ENCODE data around the gene BLID. TPM values are rescaled to one million over a fixed set of nuclear protein-coding genes. Genes with fewer than 3 reads are reported as not detected.

BLID gene
- total RNA-seq, 1 experiment from 2014 or later = 2.0 TPM

DNA sequence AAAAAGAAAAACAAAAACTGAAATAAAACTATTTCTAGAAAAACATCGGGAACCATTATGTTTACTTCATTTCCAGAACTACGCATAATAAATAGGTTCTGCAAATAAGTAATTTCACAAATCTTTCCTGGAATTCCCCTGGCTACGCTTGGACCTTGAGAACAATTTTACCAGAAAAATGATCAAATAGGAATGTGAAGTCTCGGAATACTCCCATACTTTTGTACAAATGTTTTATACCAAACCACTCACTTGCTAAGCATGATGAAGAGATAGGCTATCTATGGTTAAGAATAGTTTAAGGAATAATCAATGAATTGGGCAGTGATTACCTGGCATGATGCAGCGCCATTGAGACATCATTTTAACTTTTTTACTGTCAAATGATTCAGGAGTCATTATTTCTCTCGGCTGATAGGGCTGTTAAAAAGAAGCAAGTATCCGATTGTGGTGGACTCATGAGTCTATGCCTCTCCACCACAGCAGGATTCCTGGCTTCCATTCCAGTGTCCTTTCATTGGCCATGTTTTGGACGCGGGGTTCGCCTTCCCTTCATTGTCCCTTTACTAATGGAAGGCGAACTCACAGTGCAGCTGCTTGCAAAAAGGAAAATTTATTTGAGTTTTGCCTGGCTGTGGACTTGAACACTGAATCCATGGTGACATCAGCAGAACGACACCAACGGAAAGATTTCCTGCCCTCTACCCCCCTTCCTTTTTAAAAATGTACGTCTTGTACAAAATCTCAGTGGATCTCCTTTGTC, 39.9 kb upstream of the BLID start:
- DNase-seq = no peak
- Histone ChIP-seq H3K4me3 (no peak overlapping the region), H4K20me1 (ENCODE audit: insufficient read depth) (peaks cover 10% of the 10 kb centered on the region), H3K27me3 (ENCODE audit: insufficient read depth, low read depth) (no peaks in the 10 kb centered on the region), H3F3A (ENCODE audit: insufficient read depth, low read depth) (no peaks in the 10 kb centered on the region; the same call in 1 of the 2 replicates), H3K79me2 (ENCODE audit: low read depth) (peaks cover 58% of the 10 kb centered on the region), H2AFZ (no peak overlapping the region), H3K27ac (no peak overlapping the region), H3K4me2 (no peak overlapping the region), H3K9me3 (ENCODE audit: insufficient read depth, low read depth) (no peaks in the 10 kb centered on the region), H3K36me3 (ENCODE audit: low read depth) (peaks cover 24% of the 10 kb centered on the region), H3K9me2 (ENCODE audit: insufficient read depth) (no peaks in the 10 kb centered on the region), H3K4me1 (replicated peaks; ENCODE audit: insufficient read depth) (peaks cover 4% of the 10 kb centered on the region; the same call in 1 of the 2 replicates)
- intact Hi-C loops (cut with micrococcal nuclease; ENCODE audit: unreplicated experiment) = loop anchor here (5.0 kb wide), 1 partner anchor 46 kb away; no protein-coding TSS in a partner anchor
- no TSS peak for BruUV-seq (replicated peaks)
- TF ChIP-seq EZH2 (IDR thresholded peaks at IDR 0.05; ENCODE audit: low read depth) = no peak
- TF ChIP-seq, protein P1, sequence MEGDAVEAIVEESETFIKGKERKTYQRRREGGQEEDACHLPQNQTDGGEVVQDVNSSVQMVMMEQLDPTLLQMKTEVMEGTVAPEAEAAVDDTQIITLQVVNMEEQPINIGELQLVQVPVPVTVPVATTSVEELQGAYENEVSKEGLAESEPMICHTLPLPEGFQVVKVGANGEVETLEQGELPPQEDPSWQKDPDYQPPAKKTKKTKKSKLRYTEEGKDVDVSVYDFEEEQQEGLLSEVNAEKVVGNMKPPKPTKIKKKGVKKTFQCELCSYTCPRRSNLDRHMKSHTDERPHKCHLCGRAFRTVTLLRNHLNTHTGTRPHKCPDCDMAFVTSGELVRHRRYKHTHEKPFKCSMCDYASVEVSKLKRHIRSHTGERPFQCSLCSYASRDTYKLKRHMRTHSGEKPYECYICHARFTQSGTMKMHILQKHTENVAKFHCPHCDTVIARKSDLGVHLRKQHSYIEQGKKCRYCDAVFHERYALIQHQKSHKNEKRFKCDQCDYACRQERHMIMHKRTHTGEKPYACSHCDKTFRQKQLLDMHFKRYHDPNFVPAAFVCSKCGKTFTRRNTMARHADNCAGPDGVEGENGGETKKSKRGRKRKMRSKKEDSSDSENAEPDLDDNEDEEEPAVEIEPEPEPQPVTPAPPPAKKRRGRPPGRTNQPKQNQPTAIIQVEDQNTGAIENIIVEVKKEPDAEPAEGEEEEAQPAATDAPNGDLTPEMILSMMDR (conservative IDR thresholded peaks at IDR 0.05) = no peak
- POLR2A ChIA-PET (ENCODE audit: unreplicated experiment) = interaction anchor here (0.6 kb wide), 1 partner anchor 906 kb away, joined by 10 read pairs; the partner anchor contains the start of gene HSPA8
- CTCF ChIA-PET = no interaction called here

DNA sequence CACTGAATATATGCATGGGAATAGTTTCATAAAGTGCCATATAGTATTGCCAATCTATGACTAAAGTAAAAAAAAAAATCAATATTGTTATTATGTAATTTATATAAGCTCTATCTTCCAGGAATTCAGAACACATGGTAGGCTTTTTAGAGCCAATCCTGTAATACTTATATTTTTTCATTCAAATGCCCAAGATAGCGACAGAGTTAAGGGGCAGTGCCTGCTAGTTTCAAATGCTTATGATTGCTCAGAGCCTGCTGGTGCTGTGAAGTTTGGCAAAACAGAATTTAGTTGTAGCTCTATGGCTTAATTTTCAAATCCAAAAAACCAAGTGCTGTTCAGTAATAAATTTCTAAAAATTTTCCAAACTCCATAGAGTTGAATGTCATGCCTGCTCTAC, 39.0 kb upstream of the BLID start:
- Histone ChIP-seq H4K20me1 (ENCODE audit: insufficient read depth) (peaks cover 5% of the 10 kb centered on the region; the same call in 1 of the 2 replicates), H3K9me3 (ENCODE audit: insufficient read depth, low read depth) (no peaks in the 10 kb centered on the region), H3K79me2 (ENCODE audit: low read depth) (peaks cover 57% of the 10 kb centered on the region), H3K36me3 (ENCODE audit: low read depth) (peaks cover 19% of the 10 kb centered on the region), H3K27me3 (ENCODE audit: insufficient read depth, low read depth) (no peaks in the 10 kb centered on the region), H3K4me3 (no peak overlapping the region), H2AFZ (no peak overlapping the region), H3F3A (ENCODE audit: insufficient read depth, low read depth) (no peaks in the 10 kb centered on the region; the same call in 1 of the 2 replicates), H3K9me2 (ENCODE audit: insufficient read depth) (no peaks in the 10 kb centered on the region), H3K4me2 (no peak overlapping the region), H3K4me1 (replicated peaks; ENCODE audit: insufficient read depth) (peaks cover 3% of the 10 kb centered on the region; the same call in 1 of the 2 replicates), H3K27ac (no peak overlapping the region)
- TF ChIP-seq EZH2 (IDR thresholded peaks at IDR 0.05; ENCODE audit: low read depth) = no peak
- TF ChIP-seq, protein P1 (conservative IDR thresholded peaks at IDR 0.05) = no peak
- ChIA-PET CTCF (no interaction called here), POLR2A (ENCODE audit: unreplicated experiment) (interaction anchor here (0.6 kb wide), 2 partner anchors 17 to 907 kb away, joined by 3 to 10 read pairs; partner anchors contain the start of gene HSPA8)
- DNase-seq = no peak
- BruUV-seq (replicated peaks) = no TSS peak
- intact Hi-C loops (cut with micrococcal nuclease; ENCODE audit: unreplicated experiment) = loop anchor here (5.0 kb wide), 1 partner anchor 47 kb away; no protein-coding TSS in a partner anchor

DNA sequence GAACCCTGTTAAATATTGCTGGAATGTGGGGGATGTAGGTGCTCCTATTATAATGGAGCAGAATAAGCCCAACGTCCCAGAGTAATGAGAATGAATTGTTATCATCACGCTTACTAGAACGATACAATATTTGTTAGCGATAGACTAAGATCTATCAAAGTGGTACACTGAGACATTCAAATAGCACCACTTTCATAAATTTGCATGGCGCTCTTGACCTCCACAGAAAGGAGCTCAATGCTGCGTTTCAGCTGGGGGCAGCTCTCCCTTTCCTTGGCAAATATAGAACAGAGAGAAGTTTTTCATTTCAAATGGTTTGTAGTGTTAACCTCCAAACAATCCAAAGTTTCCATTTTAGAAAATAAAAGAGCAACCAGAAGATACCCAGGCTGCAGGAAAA, 38.2 kb upstream of the BLID start:
- no peaks in the 10 kb centered on the region for H3K9me3 ChIP-seq (ENCODE audit: insufficient read depth, low read depth)
- BruUV-seq (replicated peaks) = no TSS peak
- intact Hi-C loops (cut with micrococcal nuclease; ENCODE audit: unreplicated experiment) = no loop called here
- H3K27ac ChIP-seq = no peak overlapping the region
- no peak overlapping the region for H2AFZ ChIP-seq
- ChIA-PET POLR2A (ENCODE audit: unreplicated experiment) (no interaction called here), CTCF (interaction anchor here (0.6 kb wide), 2 partner anchors 12 to 47 kb away, joined by 4 to 5 read pairs; no protein-coding TSS in a partner anchor)
- no peak for DNase-seq
- no peaks in the 10 kb centered on the region; the same call in 1 of the 2 replicates for H3F3A ChIP-seq (ENCODE audit: insufficient read depth, low read depth)
- peaks cover 50% of the 10 kb centered on the region; the same call in 1 of the 2 replicates for H3K79me2 ChIP-seq (ENCODE audit: low read depth)
- no peaks in the 10 kb centered on the region for H3K9me2 ChIP-seq (ENCODE audit: insufficient read depth)
- H3K4me1 ChIP-seq (replicated peaks; ENCODE audit: insufficient read depth) = peaks cover 3% of the 10 kb centered on the region; the same call in 1 of the 2 replicates
- no peak overlapping the region for H3K4me3 ChIP-seq
- no peak overlapping the region for H3K4me2 ChIP-seq
- H4K20me1 ChIP-seq (ENCODE audit: insufficient read depth) = peaks cover 5% of the 10 kb centered on the region; the same call in 1 of the 2 replicates
- TF ChIP-seq, protein P1 (conservative IDR thresholded peaks at IDR 0.05) = no peak
- no peak for TF ChIP-seq EZH2 (IDR thresholded peaks at IDR 0.05; ENCODE audit: low read depth)
- H3K27me3 ChIP-seq (ENCODE audit: insufficient read depth, low read depth) = no peaks in the 10 kb centered on the region
- H3K36me3 ChIP-seq (ENCODE audit: low read depth) = peaks cover 24% of the 10 kb centered on the region

Data from PC-9 (cell line).